ENCODE results near the gene PTPRS.
"Not testable (repeated sequence)": the region's sequence is repeated elsewhere in the genome, so short reads cannot be mapped to it uniquely, and the experiment has no call there.

Gene PTPRS

GRCh38 chr19:5333581-5334365 is 6.8 kb downstream of the PTPRS start:
- DNase-seq (ENCODE audit: low read depth in 3 of 3), result no peak

GRCh38 chr19:5332501-5332900 is 8.1 kb downstream of the PTPRS start:
- no peak for DNase-seq (ENCODE audit: low read depth in 3 of 3)

- no peak for DNase-seq (ENCODE audit: low read depth in 3 of 3)
These were observed 8.8 kb downstream of the PTPRS start for GRCh38 chr19:5331790-5332189.

GRCh38 chr19:5330307-5330720 is 10.3 kb downstream of the PTPRS start:
- no peak for DNase-seq (ENCODE audit: low read depth in 3 of 3)

- DNase-seq (ENCODE audit: low read depth in 3 of 3), result no peak
These were observed 11.5 kb downstream of the PTPRS start for GRCh38 chr19:5329141-5329540.

- not testable (repeated sequence) for DNase-seq (ENCODE audit: low read depth in 3 of 3)
These were observed 12.2 kb downstream of the PTPRS start for GRCh38 chr19:5328407-5328806.

- no peak for DNase-seq (ENCODE audit: low read depth in 3 of 3)
These were observed 13.5 kb downstream of the PTPRS start for GRCh38 chr19:5326986-5327623.

GRCh38 chr19:5326545-5326944 is 14.1 kb downstream of the PTPRS start:
- no peak for DNase-seq (ENCODE audit: low read depth in 3 of 3)

GRCh38 chr19:5324947-5325346 is 15.7 kb downstream of the PTPRS start:
- DNase-seq (ENCODE audit: low read depth in 3 of 3), result no peak

- DNase-seq (ENCODE audit: low read depth in 3 of 3), result no peak
These were observed 17.2 kb downstream of the PTPRS start for GRCh38 chr19:5323475-5323811.

GRCh38 chr19:5321851-5322681 is 18.5 kb downstream of the PTPRS start:
- DNase-seq (ENCODE audit: low read depth in 3 of 3), result no peak

- DNase-seq (ENCODE audit: low read depth in 3 of 3), result no peak
These were observed 19.5 kb downstream of the PTPRS start for GRCh38 chr19:5321066-5321642.

- DNase-seq (ENCODE audit: low read depth in 3 of 3), result no peak
These were observed 21.1 kb downstream of the PTPRS start for GRCh38 chr19:5319516-5319915.

GRCh38 chr19:5318306-5318705 is 22.3 kb downstream of the PTPRS start:
- DNase-seq (ENCODE audit: low read depth in 3 of 3), result no peak

GRCh38 chr19:5317321-5317720 is 23.3 kb downstream of the PTPRS start:
- no peak for DNase-seq (ENCODE audit: low read depth in 3 of 3)

GRCh38 chr19:5316138-5316537 is 24.5 kb downstream of the PTPRS start:
- DNase-seq (ENCODE audit: low read depth in 3 of 3), result no peak

GRCh38 chr19:5314907-5315298 is 25.7 kb downstream of the PTPRS start:
- DNase-seq (ENCODE audit: low read depth in 3 of 3), result no peak

GRCh38 chr19:5314012-5314906 is 26.4 kb downstream of the PTPRS start:
- DNase-seq (ENCODE audit: low read depth in 3 of 3), result no peak

- DNase-seq (ENCODE audit: low read depth in 3 of 3), result no peak
These were observed 27.3 kb downstream of the PTPRS start for GRCh38 chr19:5313307-5313706.

- no peak for DNase-seq (ENCODE audit: low read depth in 3 of 3)
These were observed 28.6 kb downstream of the PTPRS start for GRCh38 chr19:5312058-5312457.

Data from stimulated activated CD4-positive, alpha-beta T cell treated with anti-CD3 and anti-CD28 coated beads, TNF-alpha, amount 100 ng/mL, for 4 hours (primary cell).